H9 (cell line): ENCODE measurements around the gene PRDX2. TPM values are rescaled to one million over a fixed set of nuclear protein-coding genes. Genes with fewer than 3 reads are reported as not detected.

ENCODE experiments used
- DNase-seq: peaks from one replicate; pipeline ENCODE4 v3.0.0-alpha.2; 2017
- H2AFZ ChIP-seq: one replicate; pipeline ENCODE4 v1.6.1; 2013; ENCODE audit warnings: mild to moderate bottlenecking, low read length, control low read depth, moderate library complexity
- H2AK5ac ChIP-seq: 2 replicates; pipeline ENCODE4 v1.6.1; 2013; ENCODE audit warnings: low read length, control low read depth, mixed read lengths; ENCODE audit not compliant: insufficient read length
- H2BK120ac ChIP-seq: one replicate; pipeline ENCODE4 v1.6.1; 2013; ENCODE audit warnings: low read depth, mild to moderate bottlenecking, low read length, control low read depth, inconsistent platforms; ENCODE audit not compliant: poor library complexity, severe bottlenecking
- H2BK12ac ChIP-seq: 2 replicates; pipeline ENCODE4 v1.6.1; 2013; ENCODE audit warnings: low read length, control low read depth, mixed read lengths, low read depth; ENCODE audit not compliant: insufficient read length
- H2BK15ac ChIP-seq: 2 replicates; pipeline ENCODE4 v1.6.1; 2013; ENCODE audit warnings: low read depth, low read length, control low read depth
- H2BK20ac ChIP-seq: one replicate; pipeline ENCODE4 v1.6.1; 2013; ENCODE audit warnings: low read depth, mild to moderate bottlenecking, low read length, control low read depth, inconsistent platforms; ENCODE audit not compliant: poor library complexity, severe bottlenecking
- H2BK5ac ChIP-seq: 2 replicates; pipeline ENCODE4 v1.6.1; 2013; ENCODE audit warnings: low read length, control low read depth, mixed read lengths; ENCODE audit not compliant: insufficient read length
- H3K14ac ChIP-seq: 2 replicates; pipeline ENCODE4 v1.6.1; 2013; ENCODE audit warnings: low read length, control low read depth; ENCODE audit not compliant: insufficient read depth
- H3K18ac ChIP-seq: 2 replicates; pipeline ENCODE4 v1.6.1; 2013; ENCODE audit warnings: low read depth, mild to moderate bottlenecking, mixed read lengths, low read length, control low read depth; ENCODE audit not compliant: insufficient read length
- H3K23ac ChIP-seq: 2 replicates; pipeline ENCODE4 v1.6.1; 2013; ENCODE audit warnings: low read length, control low read depth, mixed read lengths, low read depth; ENCODE audit not compliant: insufficient read length
- H3K23me2 ChIP-seq: 2 replicates; pipeline ENCODE4 v1.6.1; 2013; ENCODE audit warnings: low read depth, mild to moderate bottlenecking, mixed read lengths, low read length, control low read depth; ENCODE audit not compliant: insufficient read length, poor library complexity, severe bottlenecking
- H3K27ac ChIP-seq: 2 replicates; pipeline ENCODE4 v1.5.1; 2013; ENCODE audit warnings: low read length, control low read depth, mixed read lengths, low read depth; ENCODE audit not compliant: insufficient read length
- H3K27me3 ChIP-seq: 2 replicates; pipeline ENCODE4 v1.6.1; 2013; ENCODE audit warnings: low read length, control low read depth, inconsistent platforms; ENCODE audit not compliant: insufficient read depth
- H3K4ac ChIP-seq: 2 replicates; pipeline ENCODE4 v1.6.1; 2013; ENCODE audit warnings: low read depth, mild to moderate bottlenecking, control low read depth, inconsistent platforms, low read length, moderate library complexity
- H3K4me1 ChIP-seq: 2 replicates; pipeline ENCODE4 v1.6.1; 2013; ENCODE audit warnings: low read length, control low read depth, inconsistent platforms; ENCODE audit not compliant: insufficient read depth
- H3K4me2 ChIP-seq: 2 replicates; pipeline ENCODE4 v1.6.1; 2013; ENCODE audit warnings: low read length, control low read depth, mixed read lengths; ENCODE audit not compliant: insufficient read length, insufficient read depth
- H3K56ac ChIP-seq: 2 replicates; pipeline ENCODE4 v1.6.1; 2013; ENCODE audit warnings: low read depth, mild to moderate bottlenecking, mixed read lengths, low read length, control low read depth; ENCODE audit not compliant: insufficient read length
- H3K79me1 ChIP-seq: 2 replicates; pipeline ENCODE4 v1.6.1; 2013; ENCODE audit warnings: low read depth, mild to moderate bottlenecking, moderate library complexity, low read length, control low read depth, inconsistent platforms; ENCODE audit not compliant: insufficient read depth, poor library complexity, severe bottlenecking
- H3K79me2 ChIP-seq: 2 replicates; pipeline ENCODE4 v1.6.1; 2013; ENCODE audit warnings: low read length, control low read depth, inconsistent platforms; ENCODE audit not compliant: insufficient read depth
- H3K9ac ChIP-seq: 2 replicates; pipeline ENCODE4 v1.6.1; 2013; ENCODE audit warnings: low read length, control low read depth, mixed read lengths; ENCODE audit not compliant: insufficient read length; ENCODE audit errors: extremely low read depth
- H3K9me3 ChIP-seq: one replicate; pipeline ENCODE4 v1.6.1; 2013; ENCODE audit warnings: low read depth, low read length, inconsistent platforms; ENCODE audit not compliant: control insufficient read depth
- H3T11ph ChIP-seq: one replicate; pipeline ENCODE4 v1.6.1; 2013; ENCODE audit warnings: mild to moderate bottlenecking, low read length, control low read depth, inconsistent platforms
- H4K20me1 ChIP-seq: one replicate; pipeline ENCODE4 v1.6.1; 2013; ENCODE audit not compliant: control insufficient read depth, insufficient read length, insufficient read depth
- H4K5ac ChIP-seq: 2 replicates; pipeline ENCODE4 v1.6.1; 2013; ENCODE audit warnings: low read depth, mild to moderate bottlenecking, mixed read lengths, low read length, control low read depth; ENCODE audit not compliant: insufficient read length
- H4K8ac ChIP-seq: replicated peaks from 2 replicates; pipeline ENCODE4 v1.6.1; 2013; ENCODE audit warnings: low read length, control low read depth, mixed read lengths, low read depth; ENCODE audit not compliant: insufficient read length
- H4K91ac ChIP-seq: 2 replicates; pipeline ENCODE4 v1.6.1; 2013; ENCODE audit warnings: low read depth, mild to moderate bottlenecking, moderate library complexity, mixed read lengths, low read length, control low read depth; ENCODE audit not compliant: insufficient read length
- H3K27ac Mint-ChIP-seq, 3 experiments: 2 replicates in 2 of 3; 3 replicates in 1 of 3; pipeline ENCODE4 v1.8.0; 2020 to 2021; ENCODE audit warnings: mixed read lengths in 3 of 3, mild to moderate bottlenecking in 1 of 3, moderate library complexity in 1 of 3
- H3K27me3 Mint-ChIP-seq: 2 replicates; pipeline ENCODE4 v1.8.0; 2021; ENCODE audit warnings: low read depth, mild to moderate bottlenecking, moderate library complexity, mixed read lengths
- H3K36me3 Mint-ChIP-seq, 3 experiments: 2 replicates in 2 of 3; 3 replicates in 1 of 3; pipeline ENCODE4 v1.8.0; 2020 to 2021; ENCODE audit warnings: low read depth in 3 of 3, mixed read lengths in 3 of 3; ENCODE audit not compliant: insufficient read depth in 1 of 3
- H3K4me1 Mint-ChIP-seq, 2 experiments: 2 replicates each; pipeline ENCODE4 v1.8.0; 2020; ENCODE audit warnings: mixed read lengths in 2 of 2
- H3K4me3 Mint-ChIP-seq, 2 experiments: 2 replicates in 1 of 2; 3 replicates in 1 of 2; pipeline ENCODE4 v1.8.0; 2020 to 2021; ENCODE audit warnings: mild to moderate bottlenecking in 2 of 2, mixed read lengths in 2 of 2, moderate library complexity in 1 of 2
- H3K9me3 Mint-ChIP-seq, 2 experiments: 2 replicates in 1 of 2; 3 replicates in 1 of 2; pipeline ENCODE4 v1.8.0; 2020; ENCODE audit warnings: mild to moderate bottlenecking in 2 of 2, mixed read lengths in 2 of 2, moderate library complexity in 1 of 2
- CTCF ChIP-seq: fragments of 200-600 bp; sonication (generic); conservative IDR thresholded peaks from 3 replicates; pipeline ENCODE4 v1.8.0; 2021; ENCODE audit warnings: antibody characterized with exemption, mild to moderate bottlenecking
- WGBS: extraction: QIAGEN DNeasy Blood & Tissue Kit; methylation state at CpG from one replicate; pipeline ENCODE4 v1.1.7; 2013; ENCODE audit warnings: missing lambda C conversion rate, low lambda C conversion rate, mixed read lengths; ENCODE audit not compliant: insufficient read length; ENCODE audit errors: extremely low coverage; 5-methylcytosine and 5-hydroxymethylcytosine counted together
- total RNA-seq: library from RNA; stranded (reverse); gene quantifications from 2 replicates; pipeline ENCODE4 v1.2.1, GENCODE V29; 2021

PRDX2 gene
- total RNA-seq, 1 experiment from 2014 or later: 468 TPM

- Histone ChIP-seq H2BK120ac (no peak overlapping the region), H2AFZ (no peak overlapping the region), H3K23me2 (peaks cover 13% of the 10 kb centered on the region), H3K27ac (no peak overlapping the region), H3K4me1 (peaks cover 6% of the 10 kb centered on the region), H3K9ac (no peak overlapping the region), H3K14ac (no peak overlapping the region), H2AK5ac (no peak overlapping the region), H3K56ac (no peak overlapping the region), H3K23ac (no peak overlapping the region), H4K8ac (no peak overlapping the region), H3K18ac (no peak overlapping the region), H2BK15ac (no peak overlapping the region), H4K5ac (no peak overlapping the region), H3T11ph (no peak overlapping the region), H4K20me1 (no peaks in the 10 kb centered on the region), H3K4ac (no peak overlapping the region), H3K79me2 (no peaks in the 10 kb centered on the region), H2BK12ac (no peak overlapping the region), H2BK20ac (no peak overlapping the region), H2BK5ac (no peak overlapping the region), H3K4me2 (no peak overlapping the region), H3K9me3 (no peaks in the 10 kb centered on the region), H3K79me1 (no peaks in the 10 kb centered on the region), H4K91ac (no peak overlapping the region), H3K27me3 (no peaks in the 10 kb centered on the region)
- Mint-ChIP-seq H3K4me1 (peaks cover 22 to 26% of the 10 kb centered on the region in 2 experiments), H3K27ac (no peak overlapping the region), H3K4me3 (no peak overlapping the region), H3K9me3 (no peaks in the 10 kb centered on the region), H3K36me3 (no peaks in the 10 kb centered on the region), H3K27me3 (no peaks in the 10 kb centered on the region; the same call in 1 of the 2 replicates)
- no CpG with 5 or more reads among the region's 10 CpGs for WGBS
- no peak for TF ChIP-seq CTCF
- no peak for DNase-seq
Observed at GRCh38 chr19:12784394-12784870, 17.2 kb downstream of the PRDX2 start.
